GM12878 (cell line): ENCODE measurements around the gene ESR2. TPM values are rescaled to one million over a fixed set of nuclear protein-coding genes. Genes with fewer than 3 reads are reported as not detected.

Experiments
- BCLAF1 ChIP-seq: fragments of 450-650 bp; IDR thresholded peaks from 2 replicates; pipeline ENCODE4 v1.6.1; 2017; ENCODE audit warnings: antibody characterized with exemption, mild to moderate bottlenecking, moderate library complexity
- CUX1 ChIP-seq: IDR thresholded peaks from 2 replicates; pipeline ENCODE4 v1.6.1; 2012; ENCODE audit warnings: improper control_type of control experiment, low read depth, low read length; ENCODE audit not compliant: insufficient replicate concordance
- EED ChIP-seq: sonication (generic); IDR thresholded peaks from 2 replicates; pipeline ENCODE4 v1.6.1; 2016; ENCODE audit warnings: antibody characterized with exemption, low read depth
- IKZF1 ChIP-seq: fragments of 450-650 bp; conservative IDR thresholded peaks from 2 replicates; pipeline ENCODE4 v1.6.1; 2017; ENCODE audit warnings: antibody characterized with exemption, mild to moderate bottlenecking
- IKZF2 ChIP-seq, 2 experiments: fragments of 450-650 bp; IDR thresholded peaks; 2 replicates each; pipeline ENCODE4 v1.6.1; 2017; ENCODE audit warnings: mild to moderate bottlenecking in 2 of 2, moderate library complexity in 2 of 2
- LARP7 ChIP-seq: fragments of 450-650 bp; IDR thresholded peaks from 2 replicates; pipeline ENCODE4 v1.6.1; 2017; ENCODE audit warnings: mild to moderate bottlenecking
- POU2F2 ChIP-seq: IDR thresholded peaks from 3 replicates; pipeline ENCODE4 v1.6.1; 2011; ENCODE audit warnings: low read depth, mild to moderate bottlenecking, low read length, borderline replicate concordance
- SMAD5 ChIP-seq: IDR thresholded peaks from 2 replicates; pipeline ENCODE4 v1.6.1; 2016; ENCODE audit warnings: antibody characterized with exemption, low read depth
- WRNIP1 ChIP-seq: IDR thresholded peaks from 2 replicates; pipeline ENCODE4 v1.6.1; 2011; ENCODE audit warnings: low read depth, low read length, improper control_type of control experiment, borderline replicate concordance
- polyA plus RNA-seq, 11 experiments: library from polyadenylated mRNA; depleted of rRNA in 4 of 11; unstranded in 6 of 11; stranded (reverse) in 5 of 11; fragments of >200 nt; fragmentation: Nextera tagmentation in 4 of 11; fragmentation: Illumina TruSeq in 1 of 11; extraction: Ambion mirVana in 4 of 11; extraction: Trizol in 1 of 11; gene quantifications; 1 replicate in 1 of 11; 2 replicates in 10 of 11; pipeline versions ENCODE4 v1.2.1 to v1.2.3, GENCODE V29; 2011 to 2016; ENCODE audit warnings: inconsistent platforms in 2 of 11, missing spikeins in 2 of 11, low read depth in 1 of 11
- total RNA-seq, 4 experiments: library from RNA; depleted of rRNA in 3 of 4; stranded (reverse); fragments of >200 nt in 3 of 4; fragmentation: Illumina TruSeq in 1 of 4; extraction: Trizol in 1 of 4; gene quantifications; 2 replicates each; pipeline versions ENCODE4 v1.2.1 to v1.2.3, GENCODE V29; 2013 to 2021
- TF ChIP-seq, protein P1 (sequence below): fragments of 450-650 bp; formaldehyde crosslinking; IDR thresholded peaks from 2 replicates; pipeline ENCODE4 v1.4.0; 2020; ENCODE audit warnings: mild to moderate bottlenecking, moderate library complexity
- TF ChIP-seq, protein P2 (sequence below): IDR thresholded peaks from 2 replicates; pipeline ENCODE4 v1.6.1; 2012; ENCODE audit warnings: low read depth, low read length, improper control_type of control experiment
- TF ChIP-seq, protein P3 (sequence below): fragments of 150-350 bp; IDR thresholded peaks from 2 replicates; pipeline ENCODE4 v1.6.1; 2014; ENCODE audit warnings: mild to moderate bottlenecking, low read depth, low read length
- TF ChIP-seq, protein P4 (sequence below): fragments of 450-650 bp; IDR thresholded peaks from 2 replicates; pipeline ENCODE4 v1.6.1; 2017; ENCODE audit warnings: low read depth, mild to moderate bottlenecking, moderate library complexity

The ESR2 gene
- total and polyA plus RNA-seq, 10 of the 15 experiments (the other 5 are each of a cell fraction or from before 2014, with no cell fraction given), result 0.29 to 2.6 (median 0.81) TPM

DNA sequence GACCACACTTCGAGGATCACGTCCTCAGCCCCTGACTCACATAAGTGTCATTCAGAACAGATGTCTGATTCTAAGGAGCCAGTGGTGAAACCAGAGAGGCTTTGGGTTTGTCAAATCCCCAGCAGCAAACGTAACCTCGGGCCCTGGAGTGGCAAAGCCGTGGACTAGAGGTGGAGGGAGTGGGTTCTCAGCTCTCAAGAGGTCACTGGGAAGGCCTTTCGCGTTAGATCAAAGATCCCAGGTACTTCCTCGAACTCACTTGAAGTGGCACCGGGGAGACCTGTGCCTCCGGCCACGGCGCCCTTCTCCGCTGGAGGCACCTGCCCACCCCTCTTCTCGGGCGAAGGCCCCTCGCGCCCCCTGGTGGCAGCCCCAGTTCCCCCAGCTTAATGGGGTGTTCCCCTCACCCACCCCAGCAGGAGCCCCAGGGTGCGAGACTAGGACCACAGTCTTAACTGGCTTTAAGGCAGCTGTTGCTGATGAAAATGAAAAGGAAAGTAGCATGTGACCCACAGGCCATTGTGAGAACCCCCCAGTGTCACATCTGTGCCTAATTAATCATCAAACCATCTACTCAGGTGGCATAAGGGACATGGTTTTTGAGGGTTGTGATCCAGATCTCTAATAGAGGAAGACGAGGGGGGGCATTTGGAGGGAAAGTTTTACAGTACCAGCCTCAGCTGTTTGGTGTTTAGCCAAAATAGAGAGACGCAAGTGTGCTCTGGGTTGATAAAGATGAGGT lies 672 bp upstream of the ESR2 start (continued):
- no peak for TF ChIP-seq CUX1
- no peak for TF ChIP-seq SMAD5
- TF ChIP-seq, protein P1, sequence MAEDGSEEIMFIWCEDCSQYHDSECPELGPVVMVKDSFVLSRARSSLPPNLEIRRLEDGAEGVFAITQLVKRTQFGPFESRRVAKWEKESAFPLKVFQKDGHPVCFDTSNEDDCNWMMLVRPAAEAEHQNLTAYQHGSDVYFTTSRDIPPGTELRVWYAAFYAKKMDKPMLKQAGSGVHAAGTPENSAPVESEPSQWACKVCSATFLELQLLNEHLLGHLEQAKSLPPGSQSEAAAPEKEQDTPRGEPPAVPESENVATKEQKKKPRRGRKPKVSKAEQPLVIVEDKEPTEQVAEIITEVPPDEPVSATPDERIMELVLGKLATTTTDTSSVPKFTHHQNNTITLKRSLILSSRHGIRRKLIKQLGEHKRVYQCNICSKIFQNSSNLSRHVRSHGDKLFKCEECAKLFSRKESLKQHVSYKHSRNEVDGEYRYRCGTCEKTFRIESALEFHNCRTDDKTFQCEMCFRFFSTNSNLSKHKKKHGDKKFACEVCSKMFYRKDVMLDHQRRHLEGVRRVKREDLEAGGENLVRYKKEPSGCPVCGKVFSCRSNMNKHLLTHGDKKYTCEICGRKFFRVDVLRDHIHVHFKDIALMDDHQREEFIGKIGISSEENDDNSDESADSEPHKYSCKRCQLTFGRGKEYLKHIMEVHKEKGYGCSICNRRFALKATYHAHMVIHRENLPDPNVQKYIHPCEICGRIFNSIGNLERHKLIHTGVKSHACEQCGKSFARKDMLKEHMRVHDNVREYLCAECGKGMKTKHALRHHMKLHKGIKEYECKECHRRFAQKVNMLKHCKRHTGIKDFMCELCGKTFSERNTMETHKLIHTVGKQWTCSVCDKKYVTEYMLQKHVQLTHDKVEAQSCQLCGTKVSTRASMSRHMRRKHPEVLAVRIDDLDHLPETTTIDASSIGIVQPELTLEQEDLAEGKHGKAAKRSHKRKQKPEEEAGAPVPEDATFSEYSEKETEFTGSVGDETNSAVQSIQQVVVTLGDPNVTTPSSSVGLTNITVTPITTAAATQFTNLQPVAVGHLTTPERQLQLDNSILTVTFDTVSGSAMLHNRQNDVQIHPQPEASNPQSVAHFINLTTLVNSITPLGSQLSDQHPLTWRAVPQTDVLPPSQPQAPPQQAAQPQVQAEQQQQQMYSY (CRISPR knock-in tag), result no peak
- no peak for TF ChIP-seq IKZF1
- peak; percentile 6; the same call in 1 of the 3 replicates for TF ChIP-seq POU2F2
- TF ChIP-seq, protein P2, sequence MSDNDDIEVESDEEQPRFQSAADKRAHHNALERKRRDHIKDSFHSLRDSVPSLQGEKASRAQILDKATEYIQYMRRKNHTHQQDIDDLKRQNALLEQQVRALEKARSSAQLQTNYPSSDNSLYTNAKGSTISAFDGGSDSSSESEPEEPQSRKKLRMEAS, result no peak
- no peak for TF ChIP-seq BCLAF1
- 0 out of 4 replicates have a peak, but pooled peaks of 1 of the 2 experiments have one; percentile 9 for TF ChIP-seq IKZF2 (IDR thresholded peaks at IDR 0.05)
- no peak for TF ChIP-seq EED
- TF ChIP-seq, protein P3, sequence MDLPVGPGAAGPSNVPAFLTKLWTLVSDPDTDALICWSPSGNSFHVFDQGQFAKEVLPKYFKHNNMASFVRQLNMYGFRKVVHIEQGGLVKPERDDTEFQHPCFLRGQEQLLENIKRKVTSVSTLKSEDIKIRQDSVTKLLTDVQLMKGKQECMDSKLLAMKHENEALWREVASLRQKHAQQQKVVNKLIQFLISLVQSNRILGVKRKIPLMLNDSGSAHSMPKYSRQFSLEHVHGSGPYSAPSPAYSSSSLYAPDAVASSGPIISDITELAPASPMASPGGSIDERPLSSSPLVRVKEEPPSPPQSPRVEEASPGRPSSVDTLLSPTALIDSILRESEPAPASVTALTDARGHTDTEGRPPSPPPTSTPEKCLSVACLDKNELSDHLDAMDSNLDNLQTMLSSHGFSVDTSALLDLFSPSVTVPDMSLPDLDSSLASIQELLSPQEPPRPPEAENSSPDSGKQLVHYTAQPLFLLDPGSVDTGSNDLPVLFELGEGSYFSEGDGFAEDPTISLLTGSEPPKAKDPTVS, result 0 out of 2 replicates have a peak, but pooled peaks have one; percentile 25
- TF ChIP-seq, protein P4, sequence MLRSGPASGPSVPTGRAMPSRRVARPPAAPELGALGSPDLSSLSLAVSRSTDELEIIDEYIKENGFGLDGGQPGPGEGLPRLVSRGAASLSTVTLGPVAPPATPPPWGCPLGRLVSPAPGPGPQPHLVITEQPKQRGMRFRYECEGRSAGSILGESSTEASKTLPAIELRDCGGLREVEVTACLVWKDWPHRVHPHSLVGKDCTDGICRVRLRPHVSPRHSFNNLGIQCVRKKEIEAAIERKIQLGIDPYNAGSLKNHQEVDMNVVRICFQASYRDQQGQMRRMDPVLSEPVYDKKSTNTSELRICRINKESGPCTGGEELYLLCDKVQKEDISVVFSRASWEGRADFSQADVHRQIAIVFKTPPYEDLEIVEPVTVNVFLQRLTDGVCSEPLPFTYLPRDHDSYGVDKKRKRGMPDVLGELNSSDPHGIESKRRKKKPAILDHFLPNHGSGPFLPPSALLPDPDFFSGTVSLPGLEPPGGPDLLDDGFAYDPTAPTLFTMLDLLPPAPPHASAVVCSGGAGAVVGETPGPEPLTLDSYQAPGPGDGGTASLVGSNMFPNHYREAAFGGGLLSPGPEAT, result 0 out of 2 replicates have a peak, but pooled peaks have one; percentile 23
- TF ChIP-seq WRNIP1, result no peak
- no peak for TF ChIP-seq LARP7
